Measurements from ENCODE around the gene TNFSF11.

The TNFSF11 gene

GRCh38 chr13:42561752-42562467, 12.0 kb upstream of the TNFSF11 start:
- DNase-seq, result no peak

GRCh38 chr13:42567906-42568305, 6.0 kb upstream of the TNFSF11 start:
- DNase-seq, result no peak

- DNase-seq, result no peak
These were observed 4.2 kb upstream of the TNFSF11 start for GRCh38 chr13:42569576-42570344.

- DNase-seq, result no peak
These were observed 2.1 kb upstream of the TNFSF11 start for GRCh38 chr13:42571895-42572294.

- peak; percentile 16 for DNase-seq
These were observed 721 bp downstream of the TNFSF11 start for GRCh38 chr13:42574435-42575311.

- DNase-seq, result no peak
These were observed 2.0 kb downstream of the TNFSF11 start for GRCh38 chr13:42575938-42576337.

- no peak for DNase-seq
These were observed 3.6 kb downstream of the TNFSF11 start for GRCh38 chr13:42577538-42577937.

GRCh38 chr13:42580644-42581043, 6.7 kb downstream of the TNFSF11 start:
- DNase-seq, result no peak

GRCh38 chr13:42581427-42581826, 7.5 kb downstream of the TNFSF11 start:
- no peak for DNase-seq

- DNase-seq, result no peak
These were observed 17.6 kb downstream of the TNFSF11 start for GRCh38 chr13:42591602-42592001.

- DNase-seq, result peak; percentile 44
These were observed 19.3 kb downstream of the TNFSF11 start for GRCh38 chr13:42592915-42593900.

- DNase-seq, result peak; percentile 89
These were observed 20.7 kb downstream of the TNFSF11 start for GRCh38 chr13:42594481-42595252.

- DNase-seq, result no peak
These were observed 21.3 kb downstream of the TNFSF11 start for GRCh38 chr13:42595253-42595571.

- no peak for DNase-seq
These were observed 23.6 kb downstream of the TNFSF11 start for GRCh38 chr13:42597505-42597904.

- no peak for DNase-seq
These were observed 27.0 kb downstream of the TNFSF11 start for GRCh38 chr13:42600943-42601342.

GRCh38 chr13:42602906-42603305, 29.0 kb downstream of the TNFSF11 start:
- DNase-seq, result no peak

- DNase-seq, result no peak
These were observed 29.6 kb downstream of the TNFSF11 start for GRCh38 chr13:42603571-42603970.

GRCh38 chr13:42607546-42607945, 33.6 kb downstream of the TNFSF11 start:
- DNase-seq, result peak; percentile 22

GRCh38 chr13:42610649-42611048, 36.7 kb downstream of the TNFSF11 start:
- DNase-seq, result peak; percentile 46

GRCh38 chr13:42611086-42611779, 37.3 kb downstream of the TNFSF11 start:
- no peak for DNase-seq
